Effector memory CD8-positive, alpha-beta T cell (primary cell): ENCODE results near the gene SASH1.
A peak's percentile ranks its signal among the peaks of the same experiment; 100 is the strongest.

Experiments used
- ATAC-seq: fragments of 150-1000 bp; cut with Tn5 transposase; replicated peaks from 2 replicates; pipeline ENCODE4 v1.10.0; 2021; ENCODE audit warnings: mild to moderate bottlenecking, moderate library complexity
- DNase-seq, 3 experiments: peaks; one replicate each; pipeline ENCODE4 v3.0.0; 2021
- H3K27ac Mint-ChIP-seq, 2 donors: one replicate each; pipeline ENCODE4 v1.8.0; 2022; ENCODE audit warnings: mild to moderate bottlenecking in 2 of 2, mixed read lengths in 2 of 2, moderate library complexity in 2 of 2
- H3K27me3 Mint-ChIP-seq, 2 donors: one replicate each; pipeline ENCODE4 v1.8.0; 2022; ENCODE audit warnings: mixed read lengths in 2 of 2
- H3K36me3 Mint-ChIP-seq: one replicate; pipeline ENCODE4 v1.8.0; 2022; ENCODE audit warnings: mild to moderate bottlenecking, moderate library complexity, mixed read lengths; ENCODE audit not compliant: insufficient read depth
- H3K4me1 Mint-ChIP-seq, 2 donors: one replicate each; pipeline ENCODE4 v1.8.0; 2022; ENCODE audit warnings: low read depth in 2 of 2, mixed read lengths in 2 of 2
- H3K4me3 Mint-ChIP-seq, 2 donors: one replicate each; pipeline ENCODE4 v1.8.0; 2022; ENCODE audit warnings: mild to moderate bottlenecking in 2 of 2, mixed read lengths in 2 of 2, moderate library complexity in 2 of 2
- H3K9me3 Mint-ChIP-seq, 2 donors: one replicate each; pipeline ENCODE4 v1.8.0; 2022; ENCODE audit warnings: mixed read lengths in 2 of 2

Gene SASH1

DNA sequence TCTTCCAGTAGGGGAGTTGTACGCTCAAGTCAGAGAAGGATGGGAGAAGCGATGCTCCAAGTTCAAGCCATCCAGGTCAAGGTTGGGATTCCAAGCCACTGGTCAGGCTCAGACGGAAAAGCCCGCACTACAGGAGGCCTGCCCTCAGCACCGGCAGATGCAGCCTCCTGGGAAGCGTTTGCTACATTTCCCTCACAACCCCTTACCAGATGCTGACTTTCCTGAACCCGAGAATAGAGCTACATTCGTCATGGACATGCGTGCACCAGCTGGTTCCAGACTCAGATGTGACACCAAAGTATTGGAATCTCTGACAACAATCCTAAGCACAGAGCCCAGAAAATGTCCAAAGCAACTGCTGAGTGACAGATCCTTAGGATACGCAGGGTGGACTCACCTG, 174.8 kb downstream of the SASH1 start:
- no peaks in the 10 kb centered on the region for H3K4me1 Mint-ChIP-seq
- no peaks in the 10 kb centered on the region for H3K9me3 Mint-ChIP-seq
- peaks cover 42 to 50% of the 10 kb centered on the region in 2 donors for H3K27me3 Mint-ChIP-seq
- DNase-seq, result no peak
- H3K36me3 Mint-ChIP-seq, result no peaks in the 10 kb centered on the region
- no peak overlapping the region for H3K4me3 Mint-ChIP-seq
- ATAC-seq, result no peak
- no peak overlapping the region for H3K27ac Mint-ChIP-seq

DNA sequence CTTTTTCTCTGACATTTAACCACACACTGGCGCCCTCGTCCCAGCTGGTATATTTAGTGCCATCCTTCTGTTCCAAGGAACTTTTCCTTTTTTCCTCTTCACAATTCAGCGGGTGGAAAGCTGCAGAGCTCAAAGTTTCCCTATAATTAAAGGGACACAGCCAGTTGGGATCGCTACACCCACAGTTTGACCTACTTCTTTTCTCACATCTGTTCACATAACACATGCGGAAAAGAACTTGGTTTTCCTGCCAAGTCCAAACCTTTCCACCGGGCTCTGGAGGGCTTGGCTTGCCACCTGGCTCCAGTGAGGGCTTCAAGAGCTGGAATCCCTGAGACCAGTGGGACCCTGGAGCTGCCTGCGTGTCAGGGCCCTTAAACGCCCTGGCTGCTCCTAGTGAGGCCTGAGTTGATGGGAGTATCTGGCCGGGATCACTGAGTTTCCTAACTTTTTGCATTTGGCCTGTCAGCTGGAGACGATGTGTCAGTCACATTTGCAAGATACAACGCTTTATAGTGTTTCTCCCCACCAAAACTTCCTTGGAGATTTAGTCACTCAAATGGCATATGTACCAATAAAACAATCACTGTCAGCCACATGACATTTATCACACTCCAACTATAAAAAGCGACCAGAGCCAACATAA, 176.0 kb downstream of the SASH1 start:
- peaks cover 32 to 38% of the 10 kb centered on the region in 2 donors for H3K27me3 Mint-ChIP-seq
- H3K36me3 Mint-ChIP-seq, result no peaks in the 10 kb centered on the region
- ATAC-seq (no peak), DNase-seq (no peak)
- no peaks in the 10 kb centered on the region for H3K9me3 Mint-ChIP-seq
- no peak overlapping the region for H3K27ac Mint-ChIP-seq
- H3K4me3 Mint-ChIP-seq, result no peak overlapping the region
- no peaks in the 10 kb centered on the region for H3K4me1 Mint-ChIP-seq

DNA sequence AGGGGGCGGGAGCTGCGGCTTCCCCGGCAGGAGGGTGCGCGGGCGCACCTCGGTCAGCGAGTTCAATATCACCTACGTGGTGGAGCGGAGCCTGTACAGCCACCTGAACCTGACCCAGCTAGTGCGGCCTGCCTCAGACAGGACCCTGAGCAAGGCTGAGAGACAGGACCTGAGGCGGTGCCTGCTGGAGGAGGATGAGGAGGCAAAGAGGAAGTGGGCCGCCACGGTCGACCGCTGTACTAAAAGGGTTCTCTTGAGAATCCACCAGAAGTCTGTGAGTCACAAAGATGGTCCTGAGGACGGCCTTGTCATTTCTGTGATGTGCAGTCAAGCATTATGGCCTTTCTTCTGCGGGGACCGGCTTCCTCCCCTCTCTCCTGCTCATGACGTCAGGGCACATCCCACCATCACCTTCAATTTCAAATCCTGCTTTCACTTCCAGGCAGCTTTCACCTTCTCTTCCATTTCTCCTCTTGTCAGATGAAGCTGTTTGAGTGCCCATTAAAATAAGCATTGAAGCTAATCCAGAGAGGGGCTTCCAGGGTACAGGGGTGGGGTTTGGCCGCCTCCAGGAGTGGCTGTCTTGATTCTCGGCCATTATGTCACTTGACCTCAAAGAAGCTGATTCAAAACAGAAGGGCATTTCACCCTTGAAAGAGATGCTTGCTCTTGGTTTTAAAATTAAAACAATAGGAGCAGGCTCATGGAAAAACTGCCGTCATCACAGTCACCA, 177.6 kb downstream of the SASH1 start:
- DNase-seq, result no peak
- H3K9me3 Mint-ChIP-seq, result no peaks in the 10 kb centered on the region
- H3K27me3 Mint-ChIP-seq, result peaks cover 24 to 28% of the 10 kb centered on the region in 2 donors
- H3K27ac Mint-ChIP-seq, result no peak overlapping the region
- H3K4me1 Mint-ChIP-seq, result peaks cover 3 to 6% of the 10 kb centered on the region in 2 donors
- no peak overlapping the region for H3K4me3 Mint-ChIP-seq
- no peaks in the 10 kb centered on the region for H3K36me3 Mint-ChIP-seq
- no peak for ATAC-seq

DNA sequence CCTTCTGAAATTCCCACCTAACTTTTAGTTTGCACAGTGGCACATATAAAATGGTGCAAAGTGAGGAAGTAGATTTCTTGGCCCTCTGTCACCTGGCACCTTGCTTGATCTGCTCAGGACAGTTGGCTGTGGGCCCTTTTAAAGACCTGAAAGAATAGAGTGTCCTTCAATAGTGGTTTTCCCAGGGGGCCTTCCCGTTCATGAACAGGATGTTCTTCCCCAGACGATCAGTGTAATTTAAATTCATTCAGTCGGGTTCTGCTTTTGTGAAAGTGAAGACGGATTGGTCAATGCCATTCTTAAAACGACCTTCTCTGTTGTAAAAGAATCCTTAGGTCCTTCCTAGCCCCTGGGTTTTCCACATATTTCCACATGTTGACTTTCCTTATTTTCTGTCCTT, 178.5 kb downstream of the SASH1 start:
- Mint-ChIP-seq H3K4me3 (no peak overlapping the region), H3K36me3 (no peaks in the 10 kb centered on the region), H3K27ac (no peak overlapping the region), H3K27me3 (peaks cover 18 to 23% of the 10 kb centered on the region in 2 donors), H3K9me3 (no peaks in the 10 kb centered on the region), H3K4me1 (peaks cover 4 to 6% of the 10 kb centered on the region in 2 donors)
- ATAC-seq, result no peak
- no peak for DNase-seq

DNA sequence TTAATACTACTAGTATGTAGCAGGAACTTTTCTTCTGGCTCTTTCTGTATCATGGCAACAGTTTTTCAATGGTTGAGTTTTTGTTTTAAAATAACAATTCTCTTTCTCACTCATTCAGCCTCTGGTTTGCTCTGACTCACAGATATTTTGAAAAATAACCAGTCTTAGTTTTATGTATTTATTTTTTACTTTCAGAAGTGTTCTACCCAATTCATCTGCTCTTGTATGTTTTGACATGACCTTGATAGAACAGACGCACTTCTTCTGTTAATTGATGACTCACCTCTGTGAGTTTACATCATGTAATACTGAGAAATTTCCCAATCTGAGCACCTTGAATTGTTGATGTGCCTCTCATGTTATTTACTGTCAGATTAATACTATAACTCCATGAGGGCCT, 178.9 kb downstream of the SASH1 start:
- Mint-ChIP-seq H3K9me3 (no peaks in the 10 kb centered on the region), H3K27ac (no peak overlapping the region), H3K4me3 (no peak overlapping the region), H3K36me3 (no peaks in the 10 kb centered on the region), H3K4me1 (peaks cover 4 to 6% of the 10 kb centered on the region in 2 donors), H3K27me3 (peaks cover 16 to 21% of the 10 kb centered on the region in 2 donors)
- ATAC-seq (no peak), DNase-seq (no peak)

DNA sequence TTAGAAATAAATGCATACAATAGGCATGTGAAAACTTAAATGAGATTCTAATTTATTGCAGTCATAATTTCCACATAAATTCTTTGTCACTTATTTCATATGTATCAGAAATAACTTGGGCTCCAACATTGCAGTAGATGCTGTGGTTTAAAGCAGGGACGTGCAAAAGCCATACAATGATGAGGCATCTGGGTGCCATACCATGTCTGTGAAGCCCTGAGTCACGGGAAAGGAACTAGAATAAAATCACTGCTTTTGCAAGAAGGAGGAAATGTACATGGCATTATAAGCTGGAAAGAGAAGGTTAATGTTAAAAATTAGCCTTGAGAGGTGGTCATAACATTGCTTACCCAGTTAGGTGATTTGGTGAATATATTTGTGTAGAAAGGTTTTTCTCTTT, 180.4 kb downstream of the SASH1 start:
- H3K36me3 Mint-ChIP-seq, result no peaks in the 10 kb centered on the region
- ATAC-seq (no peak), DNase-seq (no peak)
- H3K27me3 Mint-ChIP-seq, result peaks cover 6 to 16% of the 10 kb centered on the region in 2 donors
- peaks cover 4 to 6% of the 10 kb centered on the region in 2 donors for H3K4me1 Mint-ChIP-seq
- no peak overlapping the region for H3K4me3 Mint-ChIP-seq
- H3K9me3 Mint-ChIP-seq, result no peaks in the 10 kb centered on the region
- H3K27ac Mint-ChIP-seq, result no peak overlapping the region

DNA sequence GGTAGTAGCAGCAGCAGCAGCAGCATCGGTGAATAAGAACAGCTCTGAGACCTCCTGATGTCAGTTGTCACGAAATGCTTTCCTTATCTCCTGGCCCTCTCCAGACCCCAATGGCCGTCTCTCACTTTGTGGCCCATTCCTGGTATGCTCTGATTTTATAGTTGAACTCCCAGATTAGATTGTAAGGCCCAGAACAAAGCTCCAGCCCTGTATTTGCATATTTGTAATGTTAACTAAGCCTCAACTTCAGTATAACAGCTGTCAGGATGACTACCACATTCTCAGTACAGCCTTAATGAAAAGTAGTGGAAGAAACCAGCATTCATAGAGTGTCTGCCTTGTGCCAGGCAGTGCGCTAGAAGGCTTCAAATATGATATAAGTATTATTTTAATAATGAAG, 180.9 kb downstream of the SASH1 start:
- H3K27ac Mint-ChIP-seq, result no peak overlapping the region
- H3K36me3 Mint-ChIP-seq, result no peaks in the 10 kb centered on the region
- no peaks in the 10 kb centered on the region for H3K9me3 Mint-ChIP-seq
- H3K4me3 Mint-ChIP-seq, result no peak overlapping the region
- no peak for ATAC-seq
- peaks cover 4 to 6% of the 10 kb centered on the region in 2 donors for H3K4me1 Mint-ChIP-seq
- no peak for DNase-seq
- H3K27me3 Mint-ChIP-seq, result peaks cover 1 to 15% of the 10 kb centered on the region in 2 donors

DNA sequence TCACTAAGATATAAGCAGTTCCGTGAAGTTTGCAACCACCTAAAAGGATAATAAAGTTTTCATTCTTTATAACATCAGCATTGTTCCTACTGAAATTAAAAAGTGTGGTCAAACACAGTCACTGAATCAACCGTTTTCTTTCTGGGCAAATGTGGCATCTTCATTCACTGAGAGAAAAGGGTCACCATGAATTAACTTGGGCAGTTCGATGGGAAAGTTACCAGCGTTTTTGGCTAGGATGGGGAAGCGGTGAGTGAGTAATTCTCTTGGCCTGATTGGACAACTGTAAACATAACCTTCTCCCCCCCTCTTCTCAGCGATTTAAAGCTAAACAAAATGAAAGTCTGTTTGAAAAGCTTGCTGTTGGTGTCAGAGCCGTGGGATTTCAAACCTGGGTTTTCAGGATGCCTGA, 181.8 kb downstream of the SASH1 start:
- Mint-ChIP-seq H3K9me3 (no peaks in the 10 kb centered on the region), H3K4me3 (peak overlapping the region; percentile 35 to 47), H3K4me1 (peaks cover 4 to 6% of the 10 kb centered on the region in 2 donors), H3K27ac (peak overlapping the region in 1 of 2 donors; percentile 29), H3K36me3 (no peaks in the 10 kb centered on the region), H3K27me3 (peaks cover 0 to 16% of the 10 kb centered on the region in 2 donors)
- ATAC-seq (no peak), DNase-seq (no peak)

DNA sequence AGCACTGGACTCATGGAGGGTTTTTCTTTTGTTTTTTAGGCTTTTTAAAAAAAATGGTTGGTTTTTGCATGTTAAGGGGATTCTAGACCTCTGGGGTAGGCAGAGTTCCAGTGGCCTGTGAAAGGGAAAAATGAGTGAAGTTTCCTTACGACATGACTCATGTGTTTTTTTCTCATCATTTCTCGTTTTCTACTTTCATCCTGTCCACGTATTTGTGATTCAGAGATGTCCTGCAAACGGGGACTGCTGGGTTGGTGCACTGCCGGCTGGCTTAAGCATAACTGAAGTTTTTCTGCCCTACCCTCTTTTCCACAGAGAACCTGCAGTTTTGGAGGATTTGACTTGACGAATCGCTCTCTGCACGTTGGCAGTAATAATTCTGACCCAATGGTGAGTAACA, 182.3 kb downstream of the SASH1 start:
- Mint-ChIP-seq H3K4me3 (peak overlapping the region; percentile 35 to 47), H3K4me1 (peaks cover 4 to 6% of the 10 kb centered on the region in 2 donors), H3K9me3 (no peaks in the 10 kb centered on the region), H3K36me3 (no peaks in the 10 kb centered on the region), H3K27ac (peak overlapping the region in 1 of 2 donors; percentile 29), H3K27me3 (peaks cover 0 to 16% of the 10 kb centered on the region in 2 donors)
- DNase-seq (no peak), ATAC-seq (no peak)

DNA sequence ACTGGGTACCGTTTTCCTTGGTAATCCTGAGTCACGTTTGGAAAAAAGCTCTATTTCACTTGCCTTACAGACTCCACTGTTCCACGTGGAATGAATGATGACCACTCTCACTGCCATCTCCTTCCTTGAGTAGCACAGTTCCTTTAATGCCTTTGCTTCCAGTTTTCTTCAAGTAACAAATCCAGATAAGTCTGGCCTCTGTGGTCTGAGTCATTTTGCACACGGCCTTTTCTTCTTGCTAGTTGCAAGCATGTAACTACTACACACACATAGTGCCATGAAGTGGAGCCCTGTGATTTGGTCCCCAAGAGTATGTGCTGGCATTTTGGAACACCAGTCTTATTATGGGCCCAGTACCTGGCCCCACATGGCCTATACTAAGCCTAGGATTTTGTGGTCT, 182.8 kb downstream of the SASH1 start:
- H3K27ac Mint-ChIP-seq, result no peak overlapping the region
- no peaks in the 10 kb centered on the region for H3K9me3 Mint-ChIP-seq
- no peak for ATAC-seq
- peak overlapping the region in 1 of 2 donors; percentile 35 for H3K4me3 Mint-ChIP-seq
- DNase-seq, result no peak
- peaks cover 0 to 16% of the 10 kb centered on the region in 2 donors for H3K27me3 Mint-ChIP-seq
- no peaks in the 10 kb centered on the region for H3K36me3 Mint-ChIP-seq
- peaks cover 4 to 6% of the 10 kb centered on the region in 2 donors for H3K4me1 Mint-ChIP-seq

DNA sequence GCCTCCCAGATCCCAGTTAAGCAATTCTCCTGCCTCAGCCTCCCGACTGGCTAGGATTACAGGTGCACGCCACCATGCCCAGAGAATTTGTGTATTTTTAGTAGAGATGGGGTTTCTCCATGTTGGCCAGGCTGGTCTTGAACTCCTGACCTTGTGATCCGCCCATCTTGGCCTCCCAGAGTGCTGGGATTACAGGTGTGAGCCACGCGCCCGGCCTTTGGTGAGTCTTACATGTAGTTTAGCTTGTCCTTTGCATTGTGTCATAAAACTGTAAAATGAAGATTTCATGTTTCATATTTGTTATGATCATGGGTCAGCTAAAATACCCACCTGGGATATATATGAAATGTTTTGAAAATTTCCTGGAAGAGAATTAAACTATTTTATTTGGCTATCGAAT, 183.5 kb downstream of the SASH1 start:
- H3K36me3 Mint-ChIP-seq, result no peaks in the 10 kb centered on the region
- no peak overlapping the region for H3K27ac Mint-ChIP-seq
- H3K4me1 Mint-ChIP-seq, result peaks cover 4 to 6% of the 10 kb centered on the region in 2 donors
- no peaks in the 10 kb centered on the region for H3K9me3 Mint-ChIP-seq
- no peak for ATAC-seq
- peaks cover 0 to 16% of the 10 kb centered on the region in 2 donors for H3K27me3 Mint-ChIP-seq
- no peak overlapping the region for H3K4me3 Mint-ChIP-seq
- DNase-seq, result no peak

DNA sequence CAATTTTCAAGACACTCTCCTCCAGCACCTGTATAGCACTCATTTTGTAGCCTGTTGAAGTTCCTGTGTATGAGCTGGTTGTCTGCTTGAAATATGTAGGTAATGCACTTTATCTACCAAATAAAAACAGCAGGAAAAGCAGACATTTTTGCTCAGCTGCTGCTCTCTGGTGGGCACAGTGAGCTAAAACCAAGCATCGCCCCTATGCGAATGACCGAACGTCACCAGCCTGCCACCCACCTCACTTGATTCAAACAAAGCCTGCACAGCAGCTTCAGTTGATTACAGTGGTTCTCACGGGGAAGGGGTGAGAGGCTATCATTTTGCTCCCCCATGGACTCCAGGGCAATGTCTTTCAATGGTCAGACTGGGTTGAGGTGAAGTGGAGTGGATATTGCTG, 185.7 kb downstream of the SASH1 start:
- no peak for ATAC-seq
- no peaks in the 10 kb centered on the region for H3K36me3 Mint-ChIP-seq
- H3K27ac Mint-ChIP-seq, result no peak overlapping the region
- no peak for DNase-seq
- no peaks in the 10 kb centered on the region for H3K9me3 Mint-ChIP-seq
- H3K27me3 Mint-ChIP-seq, result peaks cover 17 to 22% of the 10 kb centered on the region in 2 donors
- peaks cover 4 to 6% of the 10 kb centered on the region in 2 donors for H3K4me1 Mint-ChIP-seq
- no peak overlapping the region for H3K4me3 Mint-ChIP-seq

DNA sequence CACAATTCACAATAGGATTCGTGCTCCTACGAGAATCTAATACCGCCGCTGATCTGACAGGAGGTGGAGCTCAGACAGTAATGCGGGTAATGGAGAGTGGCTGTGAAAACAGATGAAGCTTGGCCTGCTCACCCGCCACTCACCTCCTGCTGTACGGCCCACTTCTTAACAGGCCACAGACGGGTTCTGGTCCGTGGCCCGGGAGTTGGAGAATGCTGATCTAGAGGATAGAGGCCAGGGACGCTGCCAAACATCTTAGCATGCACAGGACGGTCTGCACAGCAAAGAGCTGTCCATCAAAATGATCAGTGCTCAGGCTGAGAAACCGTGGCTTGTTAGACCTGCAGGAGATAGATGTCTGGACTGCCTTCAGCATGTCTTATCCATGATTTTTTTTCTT, 186.4 kb downstream of the SASH1 start:
- Mint-ChIP-seq H3K27me3 (peaks cover 23 to 24% of the 10 kb centered on the region in 2 donors), H3K36me3 (no peaks in the 10 kb centered on the region), H3K4me1 (peaks cover 4 to 6% of the 10 kb centered on the region in 2 donors), H3K9me3 (no peaks in the 10 kb centered on the region), H3K4me3 (no peak overlapping the region), H3K27ac (no peak overlapping the region)
- DNase-seq, result no peak
- no peak for ATAC-seq

DNA sequence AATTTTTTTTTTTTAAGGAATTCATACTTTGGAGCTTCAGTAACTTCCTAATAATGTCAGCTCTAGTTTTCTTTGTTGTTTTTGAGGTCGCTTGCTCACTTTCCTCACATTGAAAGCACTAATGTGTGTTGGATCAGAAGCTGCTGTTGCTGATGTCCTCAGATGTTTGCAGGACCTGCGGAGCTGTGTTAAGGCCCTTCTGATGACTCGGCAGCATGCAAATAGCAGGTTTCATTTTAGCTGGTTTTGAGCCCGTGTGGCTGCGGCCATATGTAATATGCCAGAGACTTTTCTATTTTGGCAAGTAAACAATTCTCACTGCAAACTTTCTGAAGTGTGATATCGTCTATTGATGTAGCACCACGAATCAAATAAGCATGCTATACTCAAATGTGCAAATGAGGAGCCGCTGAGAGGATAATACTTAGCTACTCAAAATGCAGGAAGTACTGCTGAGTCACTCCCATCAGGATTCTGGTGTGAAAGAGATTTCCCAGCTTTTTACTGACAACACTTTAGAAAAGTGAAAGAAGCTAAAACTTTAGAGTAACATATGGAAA, 187.8 kb downstream of the SASH1 start:
- DNase-seq, result no peak
- no peak overlapping the region for H3K4me3 Mint-ChIP-seq
- no peak overlapping the region for H3K27ac Mint-ChIP-seq
- no peaks in the 10 kb centered on the region for H3K36me3 Mint-ChIP-seq
- no peak for ATAC-seq
- no peaks in the 10 kb centered on the region for H3K4me1 Mint-ChIP-seq
- no peaks in the 10 kb centered on the region for H3K9me3 Mint-ChIP-seq
- H3K27me3 Mint-ChIP-seq, result peaks cover 32 to 37% of the 10 kb centered on the region in 2 donors
